Vagina (tissue), 2 donors: ENCODE measurements around the gene CX3CR1.

Experiments used
- CTCF ChIP-seq, 3 experiments: fragments of 450-650 bp in 2 of 3; fragments of 200-600 bp in 1 of 3; sonication (generic) in 1 of 3; IDR thresholded peaks; one replicate each; pipeline ENCODE4 v1.5.1; 2017 to 2019; ENCODE audit warnings: antibody characterized with exemption in 3 of 3, mild to moderate bottlenecking in 2 of 3, moderate library complexity in 2 of 3
- POLR2A ChIP-seq, 2 donors: fragments of 450-650 bp; IDR thresholded peaks; one replicate each; pipeline ENCODE4 v1.6.1; 2017; ENCODE audit warnings: antibody characterized with exemption in 2 of 2, mild to moderate bottlenecking in 2 of 2, moderate library complexity in 2 of 2
- POLR2AphosphoS5 ChIP-seq, 2 donors: sonication (generic); formaldehyde crosslinking; IDR thresholded peaks; one replicate each; pipeline ENCODE4 v1.9.0; 2017; ENCODE audit warnings: antibody characterized with exemption in 2 of 2, mild to moderate bottlenecking in 2 of 2, low read depth in 1 of 2; ENCODE audit not compliant: insufficient read depth in 1 of 2

- TF ChIP-seq CTCF (IDR thresholded peaks at IDR 0.05) (no peak), POLR2A (IDR thresholded peaks at IDR 0.05) (no peak), POLR2AphosphoS5 (IDR thresholded peaks at IDR 0.05; ENCODE audit: insufficient read depth in 1 of 2, low read depth in 1 of 2) (no peak)
These were observed 33.5 kb upstream of the CX3CR1 start for GRCh38 chr3:39313289-39313688.
